Measurements from ENCODE around the gene B4GALT6.

- TF ChIP-seq POLR2A (IDR thresholded peaks at IDR 0.05) = no peak
- TF ChIP-seq CTCF (IDR thresholded peaks at IDR 0.05) = no peak
These were observed 23.6 kb downstream of the B4GALT6 start for GRCh38 chr18:31660763-31661162.

Measured in esophagus squamous epithelium (tissue), 4 donors.